Measurements from ENCODE around the gene C17orf100. TPM values are rescaled to one million over a fixed set of nuclear protein-coding genes. Genes with fewer than 3 reads are reported as not detected.

C17orf100 gene
- polyA plus RNA-seq, 2 of the 4 experiments (the other 2 are of a cell fraction): 3.1 to 4.1 TPM

DNA sequence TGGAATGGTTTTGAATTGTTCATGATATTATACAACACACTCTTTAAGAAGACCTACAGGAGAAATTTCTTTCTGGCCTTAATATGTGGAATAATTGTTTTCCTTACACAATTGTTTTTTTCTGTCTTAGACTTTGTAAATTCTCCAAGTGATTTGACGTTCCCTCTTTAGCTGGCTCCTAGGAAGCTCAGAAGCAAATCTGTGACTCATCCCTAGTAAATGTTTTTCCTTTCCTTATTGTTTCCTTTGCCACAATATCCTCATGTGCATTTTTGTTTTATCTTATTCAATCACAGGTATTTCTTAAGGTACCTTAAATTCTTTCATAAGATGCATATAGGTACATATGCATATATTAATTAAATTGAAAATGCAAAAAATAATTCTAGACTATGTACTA, 24.5 kb upstream of the C17orf100 start:
- CTCF ChIA-PET: interaction anchor here (0.8 to 1.0 kb wide), 2 partner anchors 154 to 155 kb away, joined by 3 read pairs; no protein-coding TSS in a partner anchor
- Histone ChIP-seq H3K4me1 (peaks cover 12% of the 10 kb centered on the region; the same call in 2 of the 3 replicates), H3K9me3 (no peaks in the 10 kb centered on the region), H3K4me2 (no peak overlapping the region), H3K4me3 (no peak overlapping the region), H3K27ac (no peak overlapping the region)
- POLR2A ChIA-PET: no interaction called here
- TF ChIP-seq, protein P1, sequence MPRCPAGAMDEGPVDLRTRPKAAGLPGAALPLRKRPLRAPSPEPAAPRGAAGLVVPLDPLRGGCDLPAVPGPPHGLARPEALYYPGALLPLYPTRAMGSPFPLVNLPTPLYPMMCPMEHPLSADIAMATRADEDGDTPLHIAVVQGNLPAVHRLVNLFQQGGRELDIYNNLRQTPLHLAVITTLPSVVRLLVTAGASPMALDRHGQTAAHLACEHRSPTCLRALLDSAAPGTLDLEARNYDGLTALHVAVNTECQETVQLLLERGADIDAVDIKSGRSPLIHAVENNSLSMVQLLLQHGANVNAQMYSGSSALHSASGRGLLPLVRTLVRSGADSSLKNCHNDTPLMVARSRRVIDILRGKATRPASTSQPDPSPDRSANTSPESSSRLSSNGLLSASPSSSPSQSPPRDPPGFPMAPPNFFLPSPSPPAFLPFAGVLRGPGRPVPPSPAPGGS (IDR thresholded peaks at IDR 0.05): no peak
- TF ChIP-seq, protein P2, sequence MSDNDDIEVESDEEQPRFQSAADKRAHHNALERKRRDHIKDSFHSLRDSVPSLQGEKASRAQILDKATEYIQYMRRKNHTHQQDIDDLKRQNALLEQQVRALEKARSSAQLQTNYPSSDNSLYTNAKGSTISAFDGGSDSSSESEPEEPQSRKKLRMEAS (IDR thresholded peaks at IDR 0.05): no peak
- TF ChIP-seq FOSB (CRISPR knock-in tag; IDR thresholded peaks at IDR 0.05): no peak
- no peak for TF ChIP-seq HEYL (CRISPR knock-in tag; IDR thresholded peaks at IDR 0.05)
- TF ChIP-seq EHMT2 (IDR thresholded peaks at IDR 0.05; ENCODE audit: low read depth): no peak
- TF ChIP-seq FOSL2 (IDR thresholded peaks at IDR 0.05): no peak
- TF ChIP-seq FOSL2 (CRISPR knock-in tag; IDR thresholded peaks at IDR 0.05): peak; percentile 29; the same call in 1 of the 2 replicates
- TF ChIP-seq, protein P3, sequence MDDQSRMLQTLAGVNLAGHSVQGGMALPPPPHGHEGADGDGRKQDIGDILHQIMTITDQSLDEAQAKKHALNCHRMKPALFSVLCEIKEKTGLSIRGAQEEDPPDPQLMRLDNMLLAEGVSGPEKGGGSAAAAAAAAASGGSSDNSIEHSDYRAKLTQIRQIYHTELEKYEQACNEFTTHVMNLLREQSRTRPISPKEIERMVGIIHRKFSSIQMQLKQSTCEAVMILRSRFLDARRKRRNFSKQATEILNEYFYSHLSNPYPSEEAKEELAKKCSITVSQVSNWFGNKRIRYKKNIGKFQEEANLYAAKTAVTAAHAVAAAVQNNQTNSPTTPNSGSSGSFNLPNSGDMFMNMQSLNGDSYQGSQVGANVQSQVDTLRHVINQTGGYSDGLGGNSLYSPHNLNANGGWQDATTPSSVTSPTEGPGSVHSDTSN (IDR thresholded peaks at IDR 0.05): no peak
- FAIRE-seq (peak; percentile 46), ATAC-seq (no peak), DNase-seq (ENCODE audit: low read depth in 1 of 2, low spot score in 1 of 2) (no peak)
- WGBS (ENCODE audit: missing lambda C conversion rate): 26% methylated on average over 1 of the region's 1 CpG

DNA sequence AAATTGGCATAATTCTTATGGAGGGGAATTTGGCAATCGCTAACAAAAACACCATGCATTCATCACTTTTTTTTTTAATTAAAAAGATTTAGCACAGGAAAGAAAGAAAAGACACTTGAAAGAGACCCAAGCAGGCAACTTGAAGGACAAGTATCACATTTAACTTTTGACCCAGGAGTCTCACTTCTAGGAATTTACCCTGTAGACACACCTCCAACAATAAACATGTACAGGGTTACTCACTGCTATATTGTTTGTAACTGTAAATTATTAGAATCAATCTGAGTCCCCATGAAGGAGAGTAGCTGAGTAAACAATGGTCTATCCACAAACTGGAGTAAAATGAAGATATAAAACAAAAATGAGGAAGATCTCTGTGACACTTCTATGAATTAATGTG, 21.2 kb upstream of the C17orf100 start:
- no peak for ATAC-seq
- Histone ChIP-seq H3K9me3 (no peaks in the 10 kb centered on the region), H3K4me3 (no peak overlapping the region), H3K4me2 (no peak overlapping the region), H3K27ac (no peak overlapping the region), H3K4me1 (peaks cover 12% of the 10 kb centered on the region; the same call in 2 of the 3 replicates)
- FAIRE-seq: no peak
- 92% methylated on average over 1 of the region's 1 CpG for WGBS (ENCODE audit: missing lambda C conversion rate)
- ChIA-PET CTCF (interaction anchor here (1.9 kb wide), 1 partner anchor 157 kb away, joined by 10 read pairs; no protein-coding TSS in a partner anchor), POLR2A (no interaction called here)
- TF ChIP-seq, protein P4, sequence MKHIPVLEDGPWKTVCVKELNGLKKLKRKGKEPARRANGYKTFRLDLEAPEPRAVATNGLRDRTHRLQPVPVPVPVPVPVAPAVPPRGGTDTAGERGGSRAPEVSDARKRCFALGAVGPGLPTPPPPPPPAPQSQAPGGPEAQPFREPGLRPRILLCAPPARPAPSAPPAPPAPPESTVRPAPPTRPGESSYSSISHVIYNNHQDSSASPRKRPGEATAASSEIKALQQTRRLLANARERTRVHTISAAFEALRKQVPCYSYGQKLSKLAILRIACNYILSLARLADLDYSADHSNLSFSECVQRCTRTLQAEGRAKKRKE (CRISPR knock-in tag; IDR thresholded peaks at IDR 0.05; ENCODE audit: low read depth): no peak
- no peak for TF ChIP-seq TP53 (CRISPR knock-in tag; IDR thresholded peaks at IDR 0.05)
- TF ChIP-seq, protein P5, sequence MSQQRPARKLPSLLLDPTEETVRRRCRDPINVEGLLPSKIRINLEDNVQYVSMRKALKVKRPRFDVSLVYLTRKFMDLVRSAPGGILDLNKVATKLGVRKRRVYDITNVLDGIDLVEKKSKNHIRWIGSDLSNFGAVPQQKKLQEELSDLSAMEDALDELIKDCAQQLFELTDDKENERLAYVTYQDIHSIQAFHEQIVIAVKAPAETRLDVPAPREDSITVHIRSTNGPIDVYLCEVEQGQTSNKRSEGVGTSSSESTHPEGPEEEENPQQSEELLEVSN (IDR thresholded peaks at IDR 0.05; ENCODE audit: borderline replicate concordance, low read depth): no peak
- no peak for TF ChIP-seq RARB (CRISPR knock-in tag; IDR thresholded peaks at IDR 0.05)
- TF ChIP-seq CBX2 (IDR thresholded peaks at IDR 0.05; ENCODE audit: borderline replicate concordance, low read depth): no peak
- TF ChIP-seq, protein P3 (IDR thresholded peaks at IDR 0.05): no peak
- no peak for TF ChIP-seq CEBPB (IDR thresholded peaks at IDR 0.05)
- no peak for TF ChIP-seq HEYL (CRISPR knock-in tag; IDR thresholded peaks at IDR 0.05)
- no peak for TF ChIP-seq KDM1A (IDR thresholded peaks at IDR 0.05; ENCODE audit: low read depth)
- no peak for TF ChIP-seq JUN (IDR thresholded peaks at IDR 0.05)
- no peak for TF ChIP-seq POLR2A (IDR thresholded peaks at IDR 0.05; ENCODE audit: low read length)
- no peak for TF ChIP-seq TFCP2L1 (CRISPR knock-in tag; IDR thresholded peaks at IDR 0.05)
- no peak for TF ChIP-seq POLR2AphosphoS2 (conservative IDR thresholded peaks at IDR 0.05; ENCODE audit: low read length)
- no peak for TF ChIP-seq GATA3 (IDR thresholded peaks at IDR 0.05; ENCODE audit: borderline replicate concordance)
- TF ChIP-seq, protein P2 (IDR thresholded peaks at IDR 0.05): no peak
- no peak for DNase-seq (ENCODE audit: low read depth in 1 of 2, low spot score in 1 of 2)
